ENCODE results near the gene USH2A.

Gene USH2A

GRCh38 chr1:216331211-216331610 is 92.0 kb downstream of the USH2A start:
- no peak overlapping the region for H3K4me3 ChIP-seq (replicated peaks; ENCODE audit: low read depth, low read length)
- DNase-seq (ENCODE audit: low read depth), result no peak
- TF ChIP-seq CTCF (IDR thresholded peaks at IDR 0.05; ENCODE audit: low read length, missing control alignments), result no peak

GRCh38 chr1:216330262-216330661 is 93.0 kb downstream of the USH2A start:
- H3K4me3 ChIP-seq (replicated peaks; ENCODE audit: low read depth, low read length), result no peak overlapping the region
- TF ChIP-seq CTCF (IDR thresholded peaks at IDR 0.05; ENCODE audit: low read length, missing control alignments), result no peak
- peak; percentile 8 for DNase-seq (ENCODE audit: low read depth)

- no peak overlapping the region for H3K4me3 ChIP-seq (replicated peaks; ENCODE audit: low read depth, low read length)
- TF ChIP-seq CTCF (IDR thresholded peaks at IDR 0.05; ENCODE audit: low read length, missing control alignments), result no peak
- peak; percentile 5 for DNase-seq (ENCODE audit: low read depth)
Measured at GRCh38 chr1:216325946-216326345, 97.3 kb downstream of the USH2A start.

GRCh38 chr1:216325336-216325735 is 97.9 kb downstream of the USH2A start:
- H3K4me3 ChIP-seq (replicated peaks; ENCODE audit: low read depth, low read length), result no peak overlapping the region
- TF ChIP-seq CTCF (IDR thresholded peaks at IDR 0.05; ENCODE audit: low read length, missing control alignments), result no peak
- no peak for DNase-seq (ENCODE audit: low read depth)

- no peak for TF ChIP-seq CTCF (IDR thresholded peaks at IDR 0.05; ENCODE audit: low read length, missing control alignments)
- no peak for DNase-seq (ENCODE audit: low read depth)
Measured at GRCh38 chr1:216323344-216323743, 99.9 kb downstream of the USH2A start.

GRCh38 chr1:216314379-216315095 is 108.7 kb downstream of the USH2A start:
- peak; percentile 28 for DNase-seq (ENCODE audit: low read depth)
- H3K4me3 ChIP-seq (replicated peaks; ENCODE audit: low read depth, low read length), result no peak overlapping the region

More at GRCh38 chr1:216323344-216323743, 99.9 kb downstream of the USH2A start:
- no peak overlapping the region for H3K4me3 ChIP-seq (replicated peaks; ENCODE audit: low read depth, low read length)

More at GRCh38 chr1:216314379-216315095, 108.7 kb downstream of the USH2A start:
- TF ChIP-seq CTCF (IDR thresholded peaks at IDR 0.05; ENCODE audit: low read length, missing control alignments), result no peak

Data from fibroblast of pulmonary artery (primary cell).